ENCODE data around the gene RAI1.
"Not testable (repeated sequence)": the region's sequence is repeated elsewhere in the genome, so short reads cannot be mapped to it uniquely, and the experiment has no call there.

RAI1 gene

GRCh38 chr17:17666111-17666714, 15.0 kb upstream of the RAI1 start:
- peak; percentile 80 for DNase-seq

- DNase-seq = no peak
These were observed 14.0 kb upstream of the RAI1 start for GRCh38 chr17:17667231-17667630.

- peak; percentile 62 for DNase-seq
These were observed 13.3 kb upstream of the RAI1 start for GRCh38 chr17:17667947-17668346.

GRCh38 chr17:17668358-17668757, 12.9 kb upstream of the RAI1 start:
- DNase-seq = no peak

GRCh38 chr17:17668775-17669579, 12.3 kb upstream of the RAI1 start:
- peak; percentile 39 for DNase-seq

- DNase-seq = no peak
These were observed 11.6 kb upstream of the RAI1 start for GRCh38 chr17:17669580-17670235.

- DNase-seq = no peak
These were observed 10.5 kb upstream of the RAI1 start for GRCh38 chr17:17670701-17671305.

GRCh38 chr17:17671369-17672129, 9.7 kb upstream of the RAI1 start:
- no peak for DNase-seq

GRCh38 chr17:17672453-17673368, 8.5 kb upstream of the RAI1 start:
- no peak for DNase-seq

- no peak for DNase-seq
These were observed 5.8 kb upstream of the RAI1 start for GRCh38 chr17:17675416-17675815.

- DNase-seq = peak; percentile 75
These were observed 5.2 kb upstream of the RAI1 start for GRCh38 chr17:17675925-17676534.

GRCh38 chr17:17676752-17677151, 4.5 kb upstream of the RAI1 start:
- DNase-seq = no peak

- no peak for DNase-seq
These were observed 3.8 kb upstream of the RAI1 start for GRCh38 chr17:17677299-17678040.

- not testable (repeated sequence) for DNase-seq
These were observed 3.1 kb upstream of the RAI1 start for GRCh38 chr17:17678063-17678699.

DNA sequence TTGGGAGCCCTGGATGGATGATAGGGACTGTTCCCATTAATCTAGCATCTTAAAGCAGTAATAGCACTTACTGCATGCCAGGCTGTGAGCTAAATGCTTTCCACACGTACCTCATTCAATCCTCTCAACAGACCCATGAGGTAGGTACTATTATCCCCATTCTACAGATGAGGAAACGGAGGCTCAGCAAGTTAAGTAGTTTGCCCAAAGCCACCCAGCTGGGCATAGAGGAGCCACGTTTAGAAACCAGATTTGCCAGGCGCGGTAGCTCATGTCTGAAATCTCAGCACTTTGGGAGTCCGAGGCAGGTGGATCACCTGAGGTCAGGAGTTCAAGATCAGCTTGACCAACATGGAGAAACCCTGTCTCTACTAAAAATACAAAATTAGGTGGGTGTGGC, 2.0 kb upstream of the RAI1 start:
- DNase-seq = peak; percentile 64

GRCh38 chr17:17679748-17680147, 1.5 kb upstream of the RAI1 start:
- no peak for DNase-seq

DNA sequence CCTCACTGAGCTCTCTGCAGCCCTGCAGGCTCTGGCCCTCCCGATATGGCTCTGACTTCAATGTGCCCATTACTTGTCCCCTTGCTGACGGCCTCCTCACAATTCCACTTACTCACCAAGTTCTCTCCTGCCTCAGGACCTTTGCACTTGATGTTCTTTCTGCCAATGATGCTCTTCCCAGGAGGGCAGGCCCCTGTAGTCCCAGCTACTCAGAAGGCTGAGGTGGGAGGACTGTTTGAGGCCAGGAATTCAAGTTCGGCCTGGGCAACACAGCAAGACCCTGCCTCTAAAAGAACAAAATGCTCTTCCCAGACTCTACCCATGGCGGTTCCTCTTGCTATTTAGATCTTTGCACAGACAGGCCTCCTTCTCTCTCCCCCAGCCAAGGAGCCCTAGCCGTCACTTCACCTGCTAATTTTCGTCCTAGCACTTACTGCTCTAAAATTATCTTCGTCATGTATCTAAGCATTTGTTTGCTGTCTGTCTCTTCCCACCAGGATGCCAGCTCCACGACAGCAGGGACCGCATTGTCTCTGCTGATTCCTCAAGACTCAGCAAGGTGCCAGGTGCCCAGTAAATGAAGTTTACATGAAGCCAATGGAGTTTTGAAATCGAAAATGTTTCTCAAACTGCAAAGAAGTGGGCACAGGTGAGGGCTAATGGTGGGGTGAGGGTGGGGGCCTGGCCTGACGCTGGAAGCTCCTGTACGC, 626 bp upstream of the RAI1 start:
- DNase-seq = no peak

DNA sequence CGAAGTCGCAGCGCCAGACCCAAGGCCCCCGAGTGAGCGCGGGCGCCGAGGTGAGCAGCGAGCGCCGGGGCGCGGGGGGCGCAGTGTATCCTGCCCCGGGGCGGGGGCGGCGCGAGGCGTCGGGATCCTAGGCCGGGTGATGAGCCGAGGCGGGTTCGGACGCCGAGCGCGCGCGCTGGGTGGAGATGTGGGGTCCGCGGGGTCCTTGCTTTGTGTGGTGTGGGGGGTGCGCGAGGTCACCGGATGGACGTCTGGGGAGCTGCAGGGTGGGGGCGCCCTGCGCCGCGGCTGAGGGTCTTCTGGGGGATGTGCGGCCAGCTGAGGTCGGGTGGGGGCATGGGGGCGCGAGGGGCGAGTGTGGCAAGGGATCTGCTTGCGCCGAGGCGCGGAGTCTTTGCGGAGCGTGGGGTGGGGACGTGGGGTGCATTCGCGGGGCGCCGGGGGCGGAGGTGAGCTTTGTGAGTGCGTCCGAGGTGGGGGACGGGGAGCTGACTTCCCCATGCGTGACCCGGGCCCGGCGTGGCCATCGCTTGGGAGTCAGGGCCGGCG, 560 bp downstream of the RAI1 start:
- peak; percentile 72 for DNase-seq

- peak; percentile 81 for DNase-seq
These were observed 1.1 kb downstream of the RAI1 start for GRCh38 chr17:17682293-17682736.

Data from RPMI8226 (cell line).